ENCODE results near the gene ATP5ME. TPM values are rescaled to one million over a fixed set of nuclear protein-coding genes. Genes with fewer than 3 reads are reported as not detected.

Gene ATP5ME
- total and polyA plus RNA-seq, 3 donors from 2014 or later, result 123 to 299 (median 139) TPM

DNA sequence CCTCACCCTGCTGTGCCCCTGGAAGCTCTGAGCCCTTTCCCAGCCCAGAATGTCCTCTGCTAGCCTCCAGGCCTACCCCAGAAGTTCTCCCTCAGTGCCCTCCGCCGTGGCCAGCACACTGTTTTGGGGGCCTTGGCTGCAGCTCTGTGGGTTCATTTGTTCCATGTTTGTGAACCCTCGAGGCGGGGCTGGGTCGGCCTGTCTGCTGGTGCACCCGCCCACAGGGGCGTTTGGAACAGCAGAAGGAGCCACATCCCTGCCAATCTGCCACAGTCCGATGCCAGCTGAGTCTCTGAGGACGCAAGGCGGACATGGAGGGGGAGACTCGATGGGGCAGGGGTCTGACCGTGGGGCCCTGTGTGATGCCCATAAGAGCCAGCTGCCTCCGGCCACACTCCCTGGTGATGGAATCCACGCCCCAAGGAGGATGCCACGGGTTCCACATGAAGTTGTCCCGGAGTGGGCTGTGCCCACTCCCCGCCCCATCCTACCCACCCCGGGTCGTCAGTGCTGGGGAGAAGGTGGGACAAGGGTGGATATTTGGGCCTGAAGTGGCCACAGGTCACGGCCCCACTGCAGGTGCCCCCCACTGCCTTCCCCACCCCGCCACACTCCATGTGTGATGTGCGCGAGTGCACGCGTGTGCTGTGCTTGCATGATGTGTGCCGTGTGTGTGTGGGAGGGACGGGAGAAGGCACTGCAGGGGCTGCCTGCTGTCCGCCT is 7.1 kb downstream of the ATP5ME start:
- no peak for DNase-seq
- no peaks in the 10 kb centered on the region for H3K9me3 ChIP-seq
- H3K4me1 ChIP-seq, result peaks cover 5% of the 10 kb centered on the region
- H3K36me3 ChIP-seq (ENCODE audit: low read depth, missing control alignments), result no peaks in the 10 kb centered on the region
- no peak overlapping the region for H3K27ac ChIP-seq
- H3K4me3 ChIP-seq, result no peak overlapping the region
- intact Hi-C loops (cut with DNase I; ENCODE audit: low total_unique reads), result no loop called here
- TF ChIP-seq, protein P1, sequence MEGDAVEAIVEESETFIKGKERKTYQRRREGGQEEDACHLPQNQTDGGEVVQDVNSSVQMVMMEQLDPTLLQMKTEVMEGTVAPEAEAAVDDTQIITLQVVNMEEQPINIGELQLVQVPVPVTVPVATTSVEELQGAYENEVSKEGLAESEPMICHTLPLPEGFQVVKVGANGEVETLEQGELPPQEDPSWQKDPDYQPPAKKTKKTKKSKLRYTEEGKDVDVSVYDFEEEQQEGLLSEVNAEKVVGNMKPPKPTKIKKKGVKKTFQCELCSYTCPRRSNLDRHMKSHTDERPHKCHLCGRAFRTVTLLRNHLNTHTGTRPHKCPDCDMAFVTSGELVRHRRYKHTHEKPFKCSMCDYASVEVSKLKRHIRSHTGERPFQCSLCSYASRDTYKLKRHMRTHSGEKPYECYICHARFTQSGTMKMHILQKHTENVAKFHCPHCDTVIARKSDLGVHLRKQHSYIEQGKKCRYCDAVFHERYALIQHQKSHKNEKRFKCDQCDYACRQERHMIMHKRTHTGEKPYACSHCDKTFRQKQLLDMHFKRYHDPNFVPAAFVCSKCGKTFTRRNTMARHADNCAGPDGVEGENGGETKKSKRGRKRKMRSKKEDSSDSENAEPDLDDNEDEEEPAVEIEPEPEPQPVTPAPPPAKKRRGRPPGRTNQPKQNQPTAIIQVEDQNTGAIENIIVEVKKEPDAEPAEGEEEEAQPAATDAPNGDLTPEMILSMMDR (IDR thresholded peaks at IDR 0.05), result no peak
- no peak for TF ChIP-seq POLR2A (IDR thresholded peaks at IDR 0.05)
- WGBS, 2 donors, result 88 to 92% methylated on average over 8 to 28 of the region's 28 CpGs
- no peaks in the 10 kb centered on the region for H3K27me3 ChIP-seq

DNA sequence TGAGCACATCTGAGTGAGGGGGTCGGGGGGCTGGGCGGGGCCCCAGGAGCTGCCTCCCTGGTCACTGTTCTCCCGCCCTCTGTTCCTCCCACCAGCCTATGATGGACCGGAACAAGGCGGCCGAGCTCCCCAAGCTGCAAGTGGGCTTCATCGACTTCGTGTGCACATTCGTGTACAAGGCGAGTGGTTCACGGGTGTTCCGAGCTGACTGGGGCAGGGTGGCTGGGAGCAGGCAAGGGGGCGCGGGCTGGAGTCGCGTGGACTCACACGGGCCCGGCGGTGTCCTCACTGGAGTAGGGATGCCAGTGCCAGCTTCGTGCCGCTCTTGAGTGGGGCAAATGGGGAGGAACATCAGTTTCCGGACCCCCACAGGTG is 7.7 kb downstream of the ATP5ME start:
- WGBS, 2 donors, result 82 to 87% methylated on average over 19 of the region's 22 CpGs
- intact Hi-C loops (cut with DNase I; ENCODE audit: low total_unique reads), result no loop called here
- no peak overlapping the region for H3K27ac ChIP-seq
- no peak overlapping the region for H3K4me3 ChIP-seq
- H3K36me3 ChIP-seq (ENCODE audit: low read depth, missing control alignments), result no peaks in the 10 kb centered on the region
- DNase-seq, result no peak
- TF ChIP-seq, protein P1 (IDR thresholded peaks at IDR 0.05), result no peak
- TF ChIP-seq POLR2A (IDR thresholded peaks at IDR 0.05), result no peak
- peaks cover 5% of the 10 kb centered on the region for H3K4me1 ChIP-seq
- no peaks in the 10 kb centered on the region for H3K9me3 ChIP-seq
- no peaks in the 10 kb centered on the region for H3K27me3 ChIP-seq

DNA sequence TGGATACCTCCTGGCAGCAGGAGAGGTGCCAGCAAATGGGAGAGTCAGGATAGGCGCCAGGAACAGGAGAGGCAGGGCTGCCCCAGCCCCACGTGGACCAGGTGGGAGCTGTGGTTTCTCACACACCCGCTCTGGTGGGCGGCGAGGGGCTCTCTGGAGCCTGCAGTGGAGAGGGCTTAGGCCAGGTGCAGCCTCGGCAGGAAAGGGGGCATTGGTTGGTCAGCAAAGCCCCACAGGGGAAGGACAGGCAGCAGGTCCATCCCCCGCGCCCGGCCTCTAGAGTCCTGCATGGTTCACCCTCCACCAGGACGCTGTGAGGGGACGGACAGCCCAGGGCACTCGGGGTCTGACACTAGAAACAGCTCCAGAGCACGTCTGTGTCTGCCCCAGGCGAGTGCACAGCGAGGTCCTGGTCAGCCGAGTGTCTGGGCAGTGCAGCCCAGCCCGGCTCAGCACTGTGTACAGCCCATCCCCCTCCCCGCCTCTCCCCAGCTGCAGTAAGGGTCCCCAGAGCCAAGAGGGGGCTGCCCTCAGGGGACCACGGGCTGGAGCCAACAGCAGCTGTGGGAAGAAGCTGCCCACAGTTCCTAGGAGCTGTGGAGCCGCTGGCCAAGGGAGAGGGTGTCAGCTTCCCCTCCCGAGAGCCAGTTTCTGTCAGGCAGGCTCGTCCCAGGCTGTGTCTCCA is 8.2 kb downstream of the ATP5ME start:
- intact Hi-C loops (cut with DNase I; ENCODE audit: low total_unique reads), result no loop called here
- no peaks in the 10 kb centered on the region for H3K36me3 ChIP-seq (ENCODE audit: low read depth, missing control alignments)
- no peaks in the 10 kb centered on the region for H3K27me3 ChIP-seq
- no peak overlapping the region for H3K27ac ChIP-seq
- no peak for DNase-seq
- H3K4me1 ChIP-seq, result peaks cover 5% of the 10 kb centered on the region
- H3K4me3 ChIP-seq, result no peak overlapping the region
- WGBS, 2 donors, result 63 to 81% methylated on average over 5 to 22 of the region's 22 CpGs
- TF ChIP-seq, protein P1 (IDR thresholded peaks at IDR 0.05), result no peak
- no peak for TF ChIP-seq POLR2A (IDR thresholded peaks at IDR 0.05)
- H3K9me3 ChIP-seq, result no peaks in the 10 kb centered on the region

DNA sequence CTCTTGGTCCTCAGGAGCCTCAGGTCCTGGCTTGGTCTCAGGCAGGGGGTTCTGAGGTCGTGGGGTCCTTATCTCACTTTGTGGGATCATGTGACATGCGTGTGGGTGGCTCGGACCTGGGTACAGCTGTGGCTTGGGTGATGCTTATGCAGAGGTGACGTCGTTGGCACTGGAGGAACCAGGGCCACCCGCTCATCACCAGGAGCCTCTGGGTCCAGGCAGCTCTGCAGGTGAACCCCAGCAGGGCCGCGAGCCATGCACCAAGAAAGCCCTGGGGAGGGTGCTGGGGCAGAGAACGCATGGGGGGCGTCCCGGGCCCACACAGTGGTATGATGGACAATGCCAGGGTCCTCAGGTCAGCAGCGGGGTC is 8.7 kb downstream of the ATP5ME start:
- TF ChIP-seq, protein P1 (IDR thresholded peaks at IDR 0.05), result no peak
- no peak for TF ChIP-seq POLR2A (IDR thresholded peaks at IDR 0.05)
- no peaks in the 10 kb centered on the region for H3K27me3 ChIP-seq
- H3K4me1 ChIP-seq, result peaks cover 5% of the 10 kb centered on the region
- WGBS, 2 donors, result 84 to 90% methylated on average over 10 to 12 of the region's 12 CpGs
- H3K27ac ChIP-seq, result no peak overlapping the region
- DNase-seq, result no peak
- intact Hi-C loops (cut with DNase I; ENCODE audit: low total_unique reads), result no loop called here
- no peaks in the 10 kb centered on the region for H3K36me3 ChIP-seq (ENCODE audit: low read depth, missing control alignments)
- H3K4me3 ChIP-seq, result no peak overlapping the region
- H3K9me3 ChIP-seq, result no peaks in the 10 kb centered on the region
